HG03060 (cell line): ENCODE results near the gene DSC1.
"Not testable (repeated sequence)": the region's sequence is repeated elsewhere in the genome, so short reads cannot be mapped to it uniquely, and the experiment has no call there.

Experiments used
- ATAC-seq: cut with Tn5 transposase; IDR thresholded peaks from one replicate; pipeline ENCODE4 v1.9.1; 2021; ENCODE audit warnings: low read depth, moderate number of reproducible peaks; ENCODE audit not compliant: unreplicated experiment

The DSC1 gene

GRCh38 chr18:31177369-31177768 lies 14.7 kb upstream of the DSC1 start:
- ATAC-seq = not testable (repeated sequence)

GRCh38 chr18:31176531-31176930 lies 13.9 kb upstream of the DSC1 start:
- no peak for ATAC-seq

GRCh38 chr18:31171144-31171839 lies 8.6 kb upstream of the DSC1 start:
- no peak for ATAC-seq

GRCh38 chr18:31170335-31170734 lies 7.7 kb upstream of the DSC1 start:
- ATAC-seq = no peak

- no peak for ATAC-seq
Observed at GRCh38 chr18:31162419-31162793, 250 bp downstream of the DSC1 start.

GRCh38 chr18:31161757-31162418 lies 768 bp downstream of the DSC1 start:
- no peak for ATAC-seq

- ATAC-seq = no peak
Observed at GRCh38 chr18:31156821-31157763, 5.6 kb downstream of the DSC1 start.

- no peak for ATAC-seq
Observed at GRCh38 chr18:31155498-31155897, 7.2 kb downstream of the DSC1 start.

GRCh38 chr18:31154181-31154580 lies 8.5 kb downstream of the DSC1 start:
- ATAC-seq = no peak

GRCh38 chr18:31149351-31149750 lies 13.3 kb downstream of the DSC1 start:
- no peak for ATAC-seq

GRCh38 chr18:31148600-31148999 lies 14.1 kb downstream of the DSC1 start:
- ATAC-seq = no peak

GRCh38 chr18:31146809-31147208 lies 15.8 kb downstream of the DSC1 start:
- ATAC-seq = no peak

GRCh38 chr18:31143025-31143424 lies 19.6 kb downstream of the DSC1 start:
- no peak for ATAC-seq

- ATAC-seq = no peak
Observed at GRCh38 chr18:31138709-31139108, 23.9 kb downstream of the DSC1 start.

- ATAC-seq = no peak
Observed at GRCh38 chr18:31134988-31135529, 27.6 kb downstream of the DSC1 start.

- no peak for ATAC-seq
Observed at GRCh38 chr18:31129398-31130115, 33.1 kb downstream of the DSC1 start.

GRCh38 chr18:31125878-31126277 lies 36.8 kb downstream of the DSC1 start:
- no peak for ATAC-seq

GRCh38 chr18:31123125-31123524 lies 39.5 kb downstream of the DSC1 start:
- not testable (repeated sequence) for ATAC-seq

GRCh38 chr18:31120594-31120993 lies 42.1 kb downstream of the DSC1 start:
- no peak for ATAC-seq

- ATAC-seq = no peak
Observed at GRCh38 chr18:31116853-31117595, 45.6 kb downstream of the DSC1 start.
